ENCODE data around the gene BNC1. TPM values are rescaled to one million over a fixed set of nuclear protein-coding genes. Genes with fewer than 3 reads are reported as not detected.

Gene BNC1
- total and polyA plus RNA-seq, 2 donors (not counting 1 experiment from before 2014, with no cell fraction given) = not detected

- no peak for TF ChIP-seq EZH2 (IDR thresholded peaks at IDR 0.05; ENCODE audit: borderline replicate concordance, insufficient read depth, low read depth, low read length, poor library complexity, severe bottlenecking)
- intact Hi-C loops (cut with micrococcal nuclease) = no loop called here
- ATAC-seq (ENCODE audit: low read depth) (no peak), DNase-seq (no peak)
- H3K9me3 Mint-ChIP-seq (ENCODE audit: insufficient read depth) = no peaks in the 10 kb centered on the region
- Histone ChIP-seq H3K9ac (ENCODE audit: low read length) (no peak overlapping the region), H2AFZ (ENCODE audit: insufficient read depth, low read depth, low read length, poor library complexity, severe bottlenecking) (no peak overlapping the region), H3K27me3 (replicated peaks in 1 of 4; ENCODE audit: control extremely low read depth in 1 of 4, control insufficient read depth in 3 of 4, insufficient read depth in 4 of 4, low read length in 3 of 4) (peaks cover 0 to 12% (median 10%) of the 10 kb centered on the region in 4 experiments), H3K36me3 (replicated peaks in 1 of 2; ENCODE audit: control extremely low read depth in 1 of 2, control insufficient read depth in 1 of 2, extremely low read depth in 1 of 2, insufficient read depth in 2 of 2, low read length in 1 of 2) (no peaks in the 10 kb centered on the region), H3K4me1 (ENCODE audit: control insufficient read depth in 2 of 2, insufficient read depth in 2 of 2, low read length in 2 of 2) (no peaks in the 10 kb centered on the region), H3K4me3 (ENCODE audit: control extremely low read depth in 1 of 5, extremely low read depth in 1 of 5, insufficient read depth in 1 of 5, low read depth in 2 of 5, low read length in 4 of 5) (no peak overlapping the region), H3K79me2 (ENCODE audit: control insufficient read depth, insufficient read depth, low read length) (no peaks in the 10 kb centered on the region), H3K4me2 (replicated peaks; ENCODE audit: low read depth, low read length, poor library complexity, severe bottlenecking) (no peak overlapping the region), H3K27ac (ENCODE audit: low read length in 2 of 2) (no peak overlapping the region), H3K9me3 (ENCODE audit: control extremely low read depth in 1 of 3, control insufficient read depth in 2 of 3, insufficient read depth in 1 of 3, low read length in 2 of 3) (no peaks in the 10 kb centered on the region), H4K20me1 (ENCODE audit: control insufficient read depth, insufficient read depth, low read length, poor library complexity, severe bottlenecking) (no peaks in the 10 kb centered on the region)
- peaks cover 34% of the 10 kb centered on the region for H3K27me3 Mint-ChIP-seq
- H3K27ac Mint-ChIP-seq = no peak overlapping the region
- ChIA-PET CTCF (no interaction called here), POLR2A (no interaction called here)
- no peak overlapping the region for H3K4me3 Mint-ChIP-seq
- H3K4me1 Mint-ChIP-seq = peaks cover 5% of the 10 kb centered on the region
- WGBS (ENCODE audit: insufficient coverage) = 100% methylated on average over 1 of the region's 1 CpG
These were observed 4.7 kb upstream of the BNC1 start for GRCh38 chr15:83289160-83289559.

GRCh38 chr15:83288381-83288801 is 3.9 kb upstream of the BNC1 start:
- ATAC-seq (ENCODE audit: low read depth) (no peak), DNase-seq (no peak)
- Histone ChIP-seq H3K4me3 (ENCODE audit: control extremely low read depth in 1 of 5, extremely low read depth in 1 of 5, insufficient read depth in 1 of 5, low read depth in 2 of 5, low read length in 4 of 5) (no peak overlapping the region), H3K79me2 (ENCODE audit: control insufficient read depth, insufficient read depth, low read length) (no peaks in the 10 kb centered on the region), H3K9ac (ENCODE audit: low read length) (no peak overlapping the region), H3K36me3 (replicated peaks in 1 of 2; ENCODE audit: control extremely low read depth in 1 of 2, control insufficient read depth in 1 of 2, extremely low read depth in 1 of 2, insufficient read depth in 2 of 2, low read length in 1 of 2) (no peaks in the 10 kb centered on the region), H3K27ac (ENCODE audit: low read length in 2 of 2) (no peak overlapping the region), H3K9me3 (ENCODE audit: control extremely low read depth in 1 of 3, control insufficient read depth in 2 of 3, insufficient read depth in 1 of 3, low read length in 2 of 3) (peaks cover 0 to 2% (median 0%) of the 10 kb centered on the region in 3 donors), H3K4me2 (replicated peaks; ENCODE audit: low read depth, low read length, poor library complexity, severe bottlenecking) (no peak overlapping the region), H4K20me1 (ENCODE audit: control insufficient read depth, insufficient read depth, low read length, poor library complexity, severe bottlenecking) (no peaks in the 10 kb centered on the region), H3K27me3 (replicated peaks in 1 of 4; ENCODE audit: control extremely low read depth in 1 of 4, control insufficient read depth in 3 of 4, insufficient read depth in 4 of 4, low read length in 3 of 4) (peaks cover 0 to 20% (median 12%) of the 10 kb centered on the region in 4 experiments), H2AFZ (ENCODE audit: insufficient read depth, low read depth, low read length, poor library complexity, severe bottlenecking) (no peak overlapping the region), H3K4me1 (ENCODE audit: control insufficient read depth in 2 of 2, insufficient read depth in 2 of 2, low read length in 2 of 2) (peaks cover 5 to 6% of the 10 kb centered on the region in 2 donors)
- Mint-ChIP-seq H3K4me3 (no peak overlapping the region), H3K27ac (no peak overlapping the region), H3K9me3 (ENCODE audit: insufficient read depth) (no peaks in the 10 kb centered on the region), H3K27me3 (peaks cover 37% of the 10 kb centered on the region), H3K4me1 (peaks cover 8% of the 10 kb centered on the region)
- CTCF ChIA-PET = no interaction called here
- POLR2A ChIA-PET = no interaction called here
- 82% methylated on average over 7 of the region's 7 CpGs for WGBS (ENCODE audit: insufficient coverage)
- intact Hi-C loops (cut with micrococcal nuclease) = no loop called here
- TF ChIP-seq EZH2 (IDR thresholded peaks at IDR 0.05; ENCODE audit: borderline replicate concordance, insufficient read depth, low read depth, low read length, poor library complexity, severe bottlenecking) (no peak), CTCF (IDR thresholded peaks at IDR 0.05) (no peak)
